Measurements from ENCODE around the gene POU2F3.

The POU2F3 gene

GRCh38 chr11:120208001-120208441, 31.9 kb upstream of the POU2F3 start:
- CTCF ChIA-PET = interaction anchor here (0.6 to 1.3 kb wide), 4 partner anchors 23 to 92 kb away, joined by 3 to 5 read pairs (median 4); no protein-coding TSS in a partner anchor
- Histone ChIP-seq H3K9me3 (ENCODE audit: control insufficient read depth, insufficient read depth, low read depth, low read length) (no peaks in the 10 kb centered on the region), H3K36me3 (ENCODE audit: control insufficient read depth in 2 of 2, insufficient read depth in 1 of 2, low read length in 2 of 2) (no peaks in the 10 kb centered on the region), H3K4me1 (ENCODE audit: control insufficient read depth, insufficient read depth, low read length) (peaks cover 6% of the 10 kb centered on the region; the same call in 1 of the 2 replicates), H3K4me3 (ENCODE audit: low read depth, low read length) (no peak overlapping the region), H3K27ac (ENCODE audit: extremely low read depth, low read depth, low read length) (no peak overlapping the region)
- TF ChIP-seq ZNF560 (tag by site-specific recombination; IDR thresholded peaks at IDR 0.05; ENCODE audit: borderline replicate concordance) = no peak
- no peak for TF ChIP-seq ZIC2 (tag by site-specific recombination; IDR thresholded peaks at IDR 0.05)
- TF ChIP-seq ZNF76 (tag by site-specific recombination; IDR thresholded peaks at IDR 0.05; ENCODE audit: borderline replicate concordance, low read depth) = no peak
- TF ChIP-seq ZNF645 (tag by site-specific recombination; IDR thresholded peaks at IDR 0.05) = no peak
- TF ChIP-seq ZNF324 (tag by site-specific recombination; IDR thresholded peaks at IDR 0.05) = no peak
- TF ChIP-seq ZNF366 (tag by site-specific recombination; conservative IDR thresholded peaks at IDR 0.05) = no peak
- no peak for TF ChIP-seq SALL2 (tag by site-specific recombination; IDR thresholded peaks at IDR 0.05; ENCODE audit: borderline replicate concordance)
- no peak for TF ChIP-seq ZBTB17 (tag by site-specific recombination; IDR thresholded peaks at IDR 0.05)
- TF ChIP-seq PBX3 (CRISPR knock-in tag; IDR thresholded peaks at IDR 0.05) = no peak
- no peak for TF ChIP-seq ZNF23 (tag by site-specific recombination; IDR thresholded peaks at IDR 0.05; ENCODE audit: borderline replicate concordance)
- no peak for TF ChIP-seq ZNF16 (tag by site-specific recombination; IDR thresholded peaks at IDR 0.05; ENCODE audit: low read depth)
- no peak for TF ChIP-seq ZNF843 (tag by site-specific recombination; IDR thresholded peaks at IDR 0.05)
- POLR2A ChIA-PET = no interaction called here

- Histone ChIP-seq H3K9me3 (ENCODE audit: control insufficient read depth, insufficient read depth, low read depth, low read length) (no peaks in the 10 kb centered on the region), H3K4me1 (ENCODE audit: control insufficient read depth, insufficient read depth, low read length) (peaks cover 7% of the 10 kb centered on the region; the same call in 1 of the 2 replicates), H3K27ac (ENCODE audit: extremely low read depth, low read depth, low read length) (no peak overlapping the region), H3K4me3 (ENCODE audit: low read depth, low read length) (no peak overlapping the region), H3K36me3 (ENCODE audit: control insufficient read depth in 2 of 2, insufficient read depth in 1 of 2, low read length in 2 of 2) (no peaks in the 10 kb centered on the region)
- CTCF ChIA-PET = interaction anchor here (0.9 to 1.3 kb wide), 3 partner anchors 36 to 91 kb away, joined by 3 to 5 read pairs (median 3); no protein-coding TSS in a partner anchor
- POLR2A ChIA-PET = no interaction called here
- TF ChIP-seq OSR2 (tag by site-specific recombination; IDR thresholded peaks at IDR 0.05) = no peak
- peak; percentile 97 for TF ChIP-seq ZFHX2 (tag by site-specific recombination; conservative IDR thresholded peaks at IDR 0.05)
- TF ChIP-seq SP7 (tag by site-specific recombination; IDR thresholded peaks at IDR 0.05) = peak; percentile 57; the same call in 1 of the 2 replicates
- no peak for TF ChIP-seq RBAK (tag by site-specific recombination; IDR thresholded peaks at IDR 0.05)
- TF ChIP-seq ZNF404 (tag by site-specific recombination; IDR thresholded peaks at IDR 0.05) = no peak
- TF ChIP-seq BCL11B (tag by site-specific recombination; IDR thresholded peaks at IDR 0.05; ENCODE audit: low read depth) = no peak
- no peak for TF ChIP-seq ZNF596 (tag by site-specific recombination; IDR thresholded peaks at IDR 0.05)
- TF ChIP-seq EGR2 (tag by site-specific recombination; IDR thresholded peaks at IDR 0.05; ENCODE audit: low read depth) = peak; percentile 94
- TF ChIP-seq ZXDB (tag by site-specific recombination; IDR thresholded peaks at IDR 0.05) = no peak
- TF ChIP-seq ZNF280D (tag by site-specific recombination; IDR thresholded peaks at IDR 0.05) = no peak
- TF ChIP-seq ZNF146 (tag by site-specific recombination; IDR thresholded peaks at IDR 0.05) = no peak
- TF ChIP-seq HOXD13 (CRISPR knock-in tag; IDR thresholded peaks at IDR 0.05; ENCODE audit: borderline replicate concordance) = no peak
- TF ChIP-seq ZNF221 (tag by site-specific recombination; IDR thresholded peaks at IDR 0.05; ENCODE audit: borderline replicate concordance) = no peak
- TF ChIP-seq ZNF555 (tag by site-specific recombination; conservative IDR thresholded peaks at IDR 0.05) = no peak
- no peak for TF ChIP-seq ZNF510 (tag by site-specific recombination; IDR thresholded peaks at IDR 0.05; ENCODE audit: insufficient replicate concordance)
- TF ChIP-seq BCL6B (tag by site-specific recombination; IDR thresholded peaks at IDR 0.05) = no peak
- no peak for TF ChIP-seq KLF17 (tag by site-specific recombination; IDR thresholded peaks at IDR 0.05)
Observed at GRCh38 chr11:120208777-120209176, 31.2 kb upstream of the POU2F3 start.
